Endothelial cell of umbilical vein (primary cell): ENCODE results near the gene DAO. TPM values are rescaled to one million over a fixed set of nuclear protein-coding genes. Genes with fewer than 3 reads are reported as not detected.

Experiments used
- BruUV-seq: library from RNA; stranded (reverse); fragments of 400-500 nt; replicated peaks from 2 replicates; lab custom pipeline; 2021; lab: Mats Ljungman, UMichigan
- CTCF ChIA-PET: fragments of 300-600, 350-600 bp; sonication (Branson Sonifier 250); formaldehyde crosslinking; loops from one replicate; lab custom pipeline; 2021; ENCODE audit warnings: antibody characterized with exemption, inconsistent platforms; lab: Charles Lee
- POLR2A ChIA-PET: fragments of 300-600, 350-600 bp; sonication (Branson Sonifier 250); formaldehyde crosslinking; loops from one replicate; lab custom pipeline; 2021; ENCODE audit warnings: antibody characterized with exemption, inconsistent platforms; lab: Charles Lee
- DNase-seq: peaks from one replicate; pipeline ENCODE4 v3.0.0-alpha.2; 2011; ENCODE audit warnings: low read depth, low spot score
- FAIRE-seq: peaks from 2 replicates; lab custom pipeline; 2011; peaks lifted over from hg19 to GRCh38; lab: Jason Lieb, UNC
- H2AFZ ChIP-seq: 2 replicates; pipeline ENCODE4 v1.6.0; 2012; ENCODE audit warnings: low read depth, low read length, control low read depth, inconsistent platforms
- H3K27ac ChIP-seq: 2 replicates; pipeline ENCODE4 v1.5.1; 2011; ENCODE audit warnings: low read depth, mild to moderate bottlenecking, control low read depth, low read length, moderate library complexity; ENCODE audit not compliant: insufficient read depth
- H3K27me3 ChIP-seq, 2 experiments: 2 replicates each; pipeline versions ENCODE4 v1.6.0 to v1.6.1; 2011; ENCODE audit warnings: low read length in 2 of 2, mixed read lengths in 1 of 2; ENCODE audit not compliant: control insufficient read depth in 2 of 2, insufficient read depth in 2 of 2
- H3K36me3 ChIP-seq, 2 experiments: 2 replicates in 1 of 2; 3 replicates in 1 of 2; pipeline ENCODE4 v1.5.1; 2011; ENCODE audit warnings: low read length in 2 of 2, mild to moderate bottlenecking in 1 of 2, moderate library complexity in 1 of 2; ENCODE audit not compliant: control insufficient read depth in 2 of 2, insufficient read depth in 2 of 2; ENCODE audit errors: extremely low read depth in 1 of 2
- H3K4me1 ChIP-seq: 3 replicates; pipeline ENCODE4 v1.5.1; 2011; ENCODE audit warnings: mild to moderate bottlenecking, low read length; ENCODE audit not compliant: control insufficient read depth, insufficient read depth; ENCODE audit errors: extremely low read depth
- H3K4me2 ChIP-seq: 2 replicates; pipeline ENCODE4 v1.6.1; 2011; ENCODE audit warnings: low read length, control low read depth, mixed read lengths; ENCODE audit not compliant: insufficient read depth
- H3K4me3 ChIP-seq, 3 experiments: fragments of 200-600 bp in 1 of 3; sonication (generic), shearing (Covaris generic) in 1 of 3; replicated peaks in 1 of 3; 2 replicates each; pipeline ENCODE4 v1.5.1; 2011 to 2016; ENCODE audit warnings: control low read depth in 3 of 3, low read length in 3 of 3, mild to moderate bottlenecking in 2 of 3, inconsistent platforms in 1 of 3, low read depth in 1 of 3, moderate library complexity in 1 of 3; ENCODE audit not compliant: insufficient read depth in 1 of 3
- H3K79me2 ChIP-seq: 2 replicates; pipeline ENCODE4 v1.6.0; 2012; ENCODE audit warnings: low read length, inconsistent platforms; ENCODE audit not compliant: control insufficient read depth, insufficient read depth
- H3K9ac ChIP-seq: replicated peaks from 2 replicates; pipeline ENCODE3; 2011; ENCODE audit warnings: low read length, control low read depth; ENCODE audit not compliant: insufficient read depth; ENCODE audit errors: extremely low read depth
- H3K9me1 ChIP-seq: replicated peaks from 3 replicates; pipeline ENCODE4 v1.6.0; 2011; ENCODE audit warnings: mild to moderate bottlenecking, low read length; ENCODE audit not compliant: control insufficient read depth, insufficient read depth; ENCODE audit errors: extremely low read depth
- H3K9me3 ChIP-seq: replicated peaks from 2 replicates; pipeline ENCODE4 v1.5.1; 2012; ENCODE audit warnings: low read length, inconsistent platforms; ENCODE audit not compliant: control insufficient read depth, insufficient read depth
- H4K20me1 ChIP-seq: replicated peaks from 2 replicates; pipeline ENCODE3; 2011; ENCODE audit warnings: mild to moderate bottlenecking, low read length; ENCODE audit not compliant: control insufficient read depth, insufficient read depth; ENCODE audit errors: extremely low read depth
- CTCF ChIP-seq, 2 donors: IDR thresholded peaks; 1 replicate in 1 of 2; 2 replicates in 1 of 2; pipeline ENCODE4 v1.5.1; 2011; ENCODE audit warnings: low read length in 2 of 2, mild to moderate bottlenecking in 2 of 2, moderate library complexity in 2 of 2, control low read depth in 1 of 2, inconsistent platforms in 1 of 2, low read depth in 1 of 2; ENCODE audit not compliant: insufficient read depth in 1 of 2; ENCODE audit errors: extremely low read depth in 1 of 2
- EZH2 ChIP-seq: IDR thresholded peaks from 2 replicates; pipeline ENCODE4 v1.6.1; 2012; ENCODE audit warnings: borderline replicate concordance, low read depth, mild to moderate bottlenecking, moderate library complexity, low read length, inconsistent platforms; ENCODE audit not compliant: severe bottlenecking
- FOS ChIP-seq: IDR thresholded peaks from 2 replicates; pipeline ENCODE4 v1.6.1; 2011; ENCODE audit warnings: mild to moderate bottlenecking, low read length, moderate library complexity, borderline replicate concordance; ENCODE audit not compliant: insufficient read depth
- GATA2 ChIP-seq: IDR thresholded peaks from 2 replicates; pipeline ENCODE4 v1.7.0; 2011; ENCODE audit warnings: low read depth, mild to moderate bottlenecking, moderate library complexity, mixed read lengths, low read length; ENCODE audit not compliant: insufficient read length, insufficient read depth
- JUN ChIP-seq: IDR thresholded peaks from 2 replicates; pipeline ENCODE4 v1.6.1; 2011; ENCODE audit warnings: borderline replicate concordance, low read depth; ENCODE audit not compliant: insufficient read length, insufficient read depth
- MAX ChIP-seq: IDR thresholded peaks from 2 replicates; pipeline ENCODE4 v1.6.1; 2011; ENCODE audit not compliant: insufficient read depth, insufficient read length
- MYC ChIP-seq: IDR thresholded peaks from one replicate; pipeline ENCODE4 v1.6.1; 2011; ENCODE audit warnings: mild to moderate bottlenecking, low read depth, low read length
- POLR2A ChIP-seq: IDR thresholded peaks from 2 replicates; pipeline ENCODE4 v1.6.1; 2012; ENCODE audit warnings: low read depth, mild to moderate bottlenecking, control low read depth, low read length
- POLR2AphosphoS5 ChIP-seq: IDR thresholded peaks from 2 replicates; pipeline ENCODE4 v1.6.1; 2012; ENCODE audit warnings: low read depth, mild to moderate bottlenecking, control low read depth, low read length, moderate library complexity; ENCODE audit not compliant: insufficient read depth
- dilution Hi-C: fragments of 300-500 bp; cut with MboI; formaldehyde crosslinking; loops from one replicate; pipeline ENCODE4 v1.15.0; 2019; ENCODE audit warnings: low sequenced_read_pairs; ENCODE audit not compliant: extremely low pct_ligation_motif_present
- intact Hi-C: fragments of 100-400 bp; cut with micrococcal nuclease; formaldehyde crosslinking; loops from one replicate; pipeline ENCODE4 v1.10.0; 2022
- polyA plus RNA-seq, 4 experiments: library from polyadenylated mRNA; depleted of rRNA in 3 of 4; stranded (reverse) in 3 of 4; unstranded in 1 of 4; fragments of >200 nt; gene quantifications; 2 replicates each; pipeline versions ENCODE4 v1.2.1 to v1.2.3, GENCODE V29; 2011 to 2012; ENCODE audit warnings: missing spikeins in 1 of 4
- total RNA-seq: library from RNA; stranded (reverse); gene quantifications from 2 replicates; pipeline ENCODE4 v1.2.3, GENCODE V29; 2021

DAO gene
- total and polyA plus RNA-seq, 2 donors (not counting 3 experiments of a cell fraction or from before 2014, with no cell fraction given), result not detected

GRCh38 chr12:108847705-108848104 is 32.2 kb upstream of the DAO start:
- H2AFZ ChIP-seq, result no peak overlapping the region
- POLR2A ChIA-PET, result interaction anchor here (5.0 kb wide), 1 partner anchor 9 kb away, joined by 53 read pairs; no protein-coding TSS in a partner anchor
- FAIRE-seq (no peak), DNase-seq (no peak)
- H3K27me3 ChIP-seq, result no peaks in the 10 kb centered on the region
- dilution Hi-C loops (loop anchor here (25.0 kb wide), 1 partner anchor 185 kb away; no protein-coding TSS in a partner anchor), intact Hi-C loops (no loop called here)
- CTCF ChIA-PET, result interaction anchor here (1.9 to 4.7 kb wide), 3 partner anchors 9 to 43 kb away, joined by 5 to 62 read pairs (median 31); no protein-coding TSS in a partner anchor
- no peak overlapping the region for H3K27ac ChIP-seq
- no peaks in the 10 kb centered on the region for H3K9me1 ChIP-seq
- H3K4me2 ChIP-seq, result no peak overlapping the region
- no peaks in the 10 kb centered on the region for H4K20me1 ChIP-seq
- H3K9me3 ChIP-seq, result no peaks in the 10 kb centered on the region
- H3K36me3 ChIP-seq, result peaks cover 21 to 33% of the 10 kb centered on the region in 2 experiments
- no peak overlapping the region for H3K9ac ChIP-seq
- no peak overlapping the region for H3K4me3 ChIP-seq
- H3K79me2 ChIP-seq, result peaks cover 75% of the 10 kb centered on the region
- peaks cover 20% of the 10 kb centered on the region for H3K4me1 ChIP-seq
- TF ChIP-seq GATA2 (no peak), MYC (no peak), POLR2AphosphoS5 (no peak), JUN (no peak), EZH2 (no peak), MAX (no peak), FOS (no peak), POLR2A (no peak), CTCF (IDR thresholded peaks at IDR 0.05; ENCODE audit: extremely low read depth in 1 of 2, insufficient read depth in 1 of 2, low read depth in 1 of 2, low read length in 2 of 2) (no peak)
- BruUV-seq, result no TSS peak
